Nephron (organoid): ENCODE results near the gene ACAD10.

ENCODE experiments used
- H3K27ac Mint-ChIP-seq, 3 experiments: 2 replicates each; pipeline ENCODE4 v1.8.0; 2020; ENCODE audit warnings: mixed read lengths in 3 of 3, mild to moderate bottlenecking in 2 of 3, moderate library complexity in 1 of 3
- H3K27me3 Mint-ChIP-seq: 2 replicates; pipeline ENCODE4 v1.8.0; 2021; ENCODE audit warnings: low read depth, mild to moderate bottlenecking, moderate library complexity, mixed read lengths
- H3K36me3 Mint-ChIP-seq: 2 replicates; pipeline ENCODE4 v1.8.0; 2020; ENCODE audit warnings: low read depth, mixed read lengths
- H3K4me1 Mint-ChIP-seq: 2 replicates; pipeline ENCODE4 v1.8.0; 2020; ENCODE audit warnings: mixed read lengths
- H3K4me3 Mint-ChIP-seq, 3 experiments: 2 replicates each; pipeline ENCODE4 v1.8.0; 2020; ENCODE audit warnings: mild to moderate bottlenecking in 3 of 3, mixed read lengths in 3 of 3, moderate library complexity in 2 of 3
- H3K9me3 Mint-ChIP-seq: 2 replicates; pipeline ENCODE4 v1.8.0; 2020; ENCODE audit warnings: mixed read lengths
- CTCF ChIP-seq, 3 experiments: fragments of 200-600 bp; sonication (generic); IDR thresholded peaks; one replicate each; pipeline ENCODE4 v1.5.0; 2021; ENCODE audit warnings: antibody characterized with exemption in 3 of 3; ENCODE audit not compliant: unreplicated experiment in 3 of 3

The ACAD10 gene

GRCh38 chr12:111748867-111749266, 63.0 kb downstream of the ACAD10 start:
- Mint-ChIP-seq H3K9me3 (no peaks in the 10 kb centered on the region), H3K4me3 (no peak overlapping the region), H3K4me1 (peaks cover 6% of the 10 kb centered on the region), H3K27ac (no peak overlapping the region), H3K36me3 (peaks cover 35% of the 10 kb centered on the region), H3K27me3 (no peaks in the 10 kb centered on the region)
- TF ChIP-seq CTCF (IDR thresholded peaks at IDR 0.05; ENCODE audit: unreplicated experiment in 3 of 3): no peak

- H3K9me3 Mint-ChIP-seq: no peaks in the 10 kb centered on the region
- H3K36me3 Mint-ChIP-seq: peaks cover 30% of the 10 kb centered on the region
- no peaks in the 10 kb centered on the region for H3K27me3 Mint-ChIP-seq
- no peak overlapping the region for H3K4me3 Mint-ChIP-seq
- no peak for TF ChIP-seq CTCF (IDR thresholded peaks at IDR 0.05; ENCODE audit: unreplicated experiment in 3 of 3)
- H3K27ac Mint-ChIP-seq: no peak overlapping the region
- peaks cover 6% of the 10 kb centered on the region for H3K4me1 Mint-ChIP-seq
Observed at GRCh38 chr12:111749391-111749790, 63.5 kb downstream of the ACAD10 start.

GRCh38 chr12:111753144-111753881, 67.5 kb downstream of the ACAD10 start:
- peak; percentile 72 to 81 (median 74) for TF ChIP-seq CTCF (IDR thresholded peaks at IDR 0.05; ENCODE audit: unreplicated experiment in 3 of 3)
- no peaks in the 10 kb centered on the region for H3K27me3 Mint-ChIP-seq
- no peaks in the 10 kb centered on the region for H3K4me1 Mint-ChIP-seq
- H3K9me3 Mint-ChIP-seq: no peaks in the 10 kb centered on the region
- H3K4me3 Mint-ChIP-seq: no peak overlapping the region
- H3K36me3 Mint-ChIP-seq: peaks cover 14% of the 10 kb centered on the region
- H3K27ac Mint-ChIP-seq: no peak overlapping the region

GRCh38 chr12:111754671-111755070, 68.8 kb downstream of the ACAD10 start:
- H3K9me3 Mint-ChIP-seq: no peaks in the 10 kb centered on the region

GRCh38 chr12:111756196-111756595, 70.3 kb downstream of the ACAD10 start:
- H3K9me3 Mint-ChIP-seq: no peaks in the 10 kb centered on the region
- H3K27ac Mint-ChIP-seq: no peak overlapping the region
- no peak overlapping the region for H3K4me3 Mint-ChIP-seq
- no peak for TF ChIP-seq CTCF (IDR thresholded peaks at IDR 0.05; ENCODE audit: unreplicated experiment in 3 of 3)
- no peaks in the 10 kb centered on the region for H3K4me1 Mint-ChIP-seq
- peaks cover 7% of the 10 kb centered on the region for H3K36me3 Mint-ChIP-seq
- H3K27me3 Mint-ChIP-seq: no peaks in the 10 kb centered on the region

More at GRCh38 chr12:111754671-111755070, 68.8 kb downstream of the ACAD10 start:
- H3K27me3 Mint-ChIP-seq: no peaks in the 10 kb centered on the region
- H3K4me3 Mint-ChIP-seq: no peak overlapping the region
- H3K36me3 Mint-ChIP-seq: peaks cover 12% of the 10 kb centered on the region
- TF ChIP-seq CTCF (IDR thresholded peaks at IDR 0.05; ENCODE audit: unreplicated experiment in 3 of 3): no peak
- H3K4me1 Mint-ChIP-seq: no peaks in the 10 kb centered on the region
- H3K27ac Mint-ChIP-seq: no peak overlapping the region

- H3K36me3 Mint-ChIP-seq: peaks cover 7% of the 10 kb centered on the region
- H3K27me3 Mint-ChIP-seq: no peaks in the 10 kb centered on the region
- H3K4me1 Mint-ChIP-seq: no peaks in the 10 kb centered on the region
- H3K4me3 Mint-ChIP-seq: no peak overlapping the region
- no peak for TF ChIP-seq CTCF (IDR thresholded peaks at IDR 0.05; ENCODE audit: unreplicated experiment in 3 of 3)
- no peak overlapping the region for H3K27ac Mint-ChIP-seq
- no peaks in the 10 kb centered on the region for H3K9me3 Mint-ChIP-seq
Observed at GRCh38 chr12:111756681-111757080, 70.8 kb downstream of the ACAD10 start.
